ENCODE measurements around the gene LPAR3.

DNA sequence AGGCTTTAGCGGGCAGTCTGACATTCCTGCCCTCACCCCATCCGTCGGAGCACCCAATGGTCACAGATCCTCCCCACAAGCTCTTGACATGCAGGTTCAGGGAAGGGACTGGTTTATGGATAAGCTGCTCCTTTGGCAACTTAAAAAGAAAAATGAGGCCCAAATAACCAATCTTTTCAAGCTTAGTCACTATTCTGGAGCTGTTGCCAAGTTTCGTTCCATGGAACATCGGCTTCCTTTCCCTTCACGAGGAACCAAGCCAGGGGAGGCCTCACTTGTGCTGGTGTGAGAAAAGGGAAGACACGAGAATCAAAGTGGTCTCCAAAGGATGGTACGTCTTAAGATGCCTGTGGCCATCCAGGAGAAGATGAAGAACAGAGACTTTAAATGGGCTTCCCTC is 46.1 kb upstream of the LPAR3 start:
- TF ChIP-seq, protein P1, sequence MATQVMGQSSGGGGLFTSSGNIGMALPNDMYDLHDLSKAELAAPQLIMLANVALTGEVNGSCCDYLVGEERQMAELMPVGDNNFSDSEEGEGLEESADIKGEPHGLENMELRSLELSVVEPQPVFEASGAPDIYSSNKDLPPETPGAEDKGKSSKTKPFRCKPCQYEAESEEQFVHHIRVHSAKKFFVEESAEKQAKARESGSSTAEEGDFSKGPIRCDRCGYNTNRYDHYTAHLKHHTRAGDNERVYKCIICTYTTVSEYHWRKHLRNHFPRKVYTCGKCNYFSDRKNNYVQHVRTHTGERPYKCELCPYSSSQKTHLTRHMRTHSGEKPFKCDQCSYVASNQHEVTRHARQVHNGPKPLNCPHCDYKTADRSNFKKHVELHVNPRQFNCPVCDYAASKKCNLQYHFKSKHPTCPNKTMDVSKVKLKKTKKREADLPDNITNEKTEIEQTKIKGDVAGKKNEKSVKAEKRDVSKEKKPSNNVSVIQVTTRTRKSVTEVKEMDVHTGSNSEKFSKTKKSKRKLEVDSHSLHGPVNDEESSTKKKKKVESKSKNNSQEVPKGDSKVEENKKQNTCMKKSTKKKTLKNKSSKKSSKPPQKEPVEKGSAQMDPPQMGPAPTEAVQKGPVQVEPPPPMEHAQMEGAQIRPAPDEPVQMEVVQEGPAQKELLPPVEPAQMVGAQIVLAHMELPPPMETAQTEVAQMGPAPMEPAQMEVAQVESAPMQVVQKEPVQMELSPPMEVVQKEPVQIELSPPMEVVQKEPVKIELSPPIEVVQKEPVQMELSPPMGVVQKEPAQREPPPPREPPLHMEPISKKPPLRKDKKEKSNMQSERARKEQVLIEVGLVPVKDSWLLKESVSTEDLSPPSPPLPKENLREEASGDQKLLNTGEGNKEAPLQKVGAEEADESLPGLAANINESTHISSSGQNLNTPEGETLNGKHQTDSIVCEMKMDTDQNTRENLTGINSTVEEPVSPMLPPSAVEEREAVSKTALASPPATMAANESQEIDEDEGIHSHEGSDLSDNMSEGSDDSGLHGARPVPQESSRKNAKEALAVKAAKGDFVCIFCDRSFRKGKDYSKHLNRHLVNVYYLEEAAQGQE (IDR thresholded peaks at IDR 0.05; ENCODE audit: insufficient replicate concordance, low read depth) = no peak
- TF ChIP-seq POLR2AphosphoS5 (IDR thresholded peaks at IDR 0.05; ENCODE audit: low read depth) = no peak
- no peak for TF ChIP-seq CTCF (IDR thresholded peaks at IDR 0.05; ENCODE audit: insufficient read depth, low read length)

Data from HL-60 (cell line).